GM12891 (cell line): Measurements from ENCODE around the gene OGDH.

Experiments
- POLR2A ChIP-seq: IDR thresholded peaks from 2 replicates; pipeline ENCODE4 v1.6.1; 2011; ENCODE audit warnings: low read depth, low read length, control low read depth
- POLR2AphosphoS5 ChIP-seq: IDR thresholded peaks from 2 replicates; pipeline ENCODE4 v1.6.1; 2011; ENCODE audit warnings: low read depth, low read length, control low read depth
- TAF1 ChIP-seq: IDR thresholded peaks from 2 replicates; pipeline ENCODE4 v1.6.1; 2011; ENCODE audit warnings: low read depth, low read length, control low read depth

- TF ChIP-seq POLR2A (no peak), TAF1 (no peak), POLR2AphosphoS5 (no peak)
Observed at GRCh38 chr7:44706788-44707557, 100.5 kb downstream of the OGDH start.
